Measurements from ENCODE around the gene PPM1A.

The PPM1A gene

DNA sequence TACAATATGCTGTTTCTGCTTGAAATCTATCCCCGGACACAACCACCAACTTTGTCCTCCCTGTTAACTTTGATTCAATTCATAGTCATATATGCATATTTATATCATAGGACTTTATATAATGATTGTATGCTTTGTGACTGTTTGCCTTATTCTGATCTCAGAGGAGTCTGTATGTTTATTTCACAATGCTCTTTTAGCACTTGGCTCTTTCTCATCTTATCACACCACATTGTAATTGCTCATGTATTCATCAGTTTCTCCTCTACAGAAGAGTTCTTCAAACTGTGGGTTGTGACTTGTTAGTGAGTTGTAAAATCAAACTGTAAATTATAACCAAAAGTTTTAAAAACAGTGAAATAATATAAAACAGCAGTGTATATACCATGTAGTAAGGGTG, 21.7 kb upstream of the PPM1A start:
- no peak for DNase-seq (ENCODE audit: low read depth)

- no peak for DNase-seq (ENCODE audit: low read depth)
Observed at GRCh38 chr14:60229614-60230013, 19.4 kb upstream of the PPM1A start.

DNA sequence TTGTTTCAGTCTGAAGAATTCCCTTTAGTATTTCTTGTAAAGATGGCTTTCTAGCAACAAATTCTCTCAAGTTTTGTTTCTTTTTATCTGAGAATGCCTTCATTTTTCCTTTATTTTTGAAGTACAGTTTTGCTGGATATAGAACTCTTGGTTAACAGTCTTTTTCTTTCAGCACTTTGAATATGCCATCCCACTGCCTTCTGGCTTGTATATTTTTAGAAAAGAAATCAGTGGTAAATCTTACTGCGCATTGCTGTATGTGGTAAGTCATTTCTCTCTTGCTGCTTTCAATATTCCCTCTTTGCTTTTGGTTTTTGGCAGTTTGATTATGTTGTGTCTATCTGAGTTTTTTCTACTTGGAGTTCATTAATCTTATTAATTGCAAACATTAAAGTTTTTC, 16.8 kb upstream of the PPM1A start:
- DNase-seq (ENCODE audit: low read depth) = no peak

- DNase-seq (ENCODE audit: low read depth) = no peak
Observed at GRCh38 chr14:60233251-60233650, 15.8 kb upstream of the PPM1A start.

DNA sequence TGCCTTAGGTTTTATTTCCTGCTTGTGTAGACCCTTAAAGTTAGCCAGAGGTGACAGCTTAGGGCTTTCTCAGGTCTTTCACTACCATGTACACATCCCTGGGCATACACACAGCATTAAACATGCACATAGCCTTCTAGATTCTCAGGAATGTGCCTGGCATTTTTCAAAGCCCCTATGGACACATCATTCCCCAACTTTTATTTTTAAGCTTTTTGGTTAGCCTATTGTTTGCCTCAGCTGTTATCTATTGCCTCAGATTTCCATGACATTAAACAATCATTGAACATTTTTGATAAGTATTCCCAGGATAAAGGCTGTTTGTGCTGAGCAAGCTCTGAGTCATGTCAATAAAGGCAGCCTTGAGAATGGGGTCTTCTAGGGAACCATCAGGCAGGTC, 15.1 kb upstream of the PPM1A start:
- no peak for DNase-seq (ENCODE audit: low read depth)

- no peak for DNase-seq (ENCODE audit: low read depth)
Observed at GRCh38 chr14:60235440-60235839, 13.6 kb upstream of the PPM1A start.

DNA sequence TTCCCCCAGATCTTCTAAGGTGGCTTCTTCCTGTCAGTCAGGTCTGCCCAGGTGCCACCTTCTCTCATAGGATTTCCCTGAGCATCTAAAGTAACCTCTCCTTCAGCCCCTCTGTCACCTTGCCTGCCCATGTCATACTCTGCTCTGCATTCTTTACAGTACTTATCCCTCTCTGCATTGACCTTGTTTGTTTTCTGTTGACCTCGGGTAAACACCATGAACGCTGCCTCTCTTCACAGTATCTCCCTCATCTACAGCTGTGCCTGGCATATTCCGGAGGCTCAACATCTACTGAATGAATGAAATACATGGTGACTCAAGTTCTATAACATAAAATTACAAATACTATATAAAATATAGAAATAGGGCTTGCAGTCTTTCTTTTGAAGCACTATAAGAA, 10.1 kb upstream of the PPM1A start:
- no peak for DNase-seq (ENCODE audit: low read depth)

DNA sequence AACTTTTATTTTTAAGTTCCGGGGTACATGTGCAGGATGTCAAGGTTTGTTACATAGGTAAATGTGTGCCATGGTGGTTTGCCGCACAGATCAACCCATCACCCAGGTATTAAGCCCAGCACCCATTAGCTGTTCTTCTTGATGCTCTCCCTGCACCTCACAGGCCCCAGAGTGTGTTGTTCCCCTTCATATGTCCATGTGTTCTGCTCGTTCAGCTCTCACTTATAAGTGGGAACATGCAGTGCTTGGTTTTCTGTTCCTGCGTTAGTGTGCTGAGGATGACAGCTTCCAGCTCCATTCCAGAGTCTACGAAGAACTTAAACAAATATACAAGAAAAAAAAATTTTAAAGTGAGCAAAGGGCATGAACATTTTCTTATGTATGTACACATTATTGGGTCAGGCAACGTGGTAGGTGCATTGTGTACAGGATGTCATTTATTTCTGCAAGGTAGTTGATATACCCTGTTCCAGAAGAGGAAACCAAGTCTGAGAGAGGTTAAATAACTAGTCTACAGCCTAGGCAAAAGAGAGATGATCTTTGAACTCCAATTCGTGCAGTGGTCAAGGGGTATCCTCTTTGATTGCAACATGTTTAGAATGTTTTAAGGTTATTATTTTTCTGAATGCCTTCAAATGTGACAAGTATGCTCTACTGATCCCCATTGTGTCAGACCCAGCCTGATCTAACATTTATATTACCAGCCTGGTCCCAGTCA, 8.7 kb upstream of the PPM1A start:
- DNase-seq (ENCODE audit: low read depth) = no peak

- DNase-seq (ENCODE audit: low read depth) = no peak
Observed at GRCh38 chr14:60241091-60241490, 7.9 kb upstream of the PPM1A start.

DNA sequence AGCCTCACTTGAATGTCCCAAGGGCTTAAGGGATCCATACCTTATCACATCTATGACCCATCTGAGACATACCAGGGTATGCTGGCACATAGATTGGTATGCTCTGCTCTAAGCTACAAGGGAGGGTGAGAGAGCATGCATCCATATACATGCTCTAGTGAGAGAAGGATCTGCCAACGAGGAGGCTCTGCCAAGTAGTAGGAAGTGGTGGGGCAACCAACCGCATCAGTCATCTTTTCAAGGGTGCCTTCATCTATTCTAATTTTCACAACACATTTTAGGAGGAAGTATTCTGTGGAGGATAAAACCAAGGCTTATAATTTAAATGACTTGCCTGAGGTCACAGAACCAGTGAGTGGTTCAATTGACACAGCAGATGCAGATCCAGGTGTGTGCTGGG, 6.6 kb upstream of the PPM1A start:
- DNase-seq (ENCODE audit: low read depth) = no peak

- DNase-seq (ENCODE audit: low read depth) = no peak
Observed at GRCh38 chr14:60245380-60246177, 3.4 kb upstream of the PPM1A start.

DNA sequence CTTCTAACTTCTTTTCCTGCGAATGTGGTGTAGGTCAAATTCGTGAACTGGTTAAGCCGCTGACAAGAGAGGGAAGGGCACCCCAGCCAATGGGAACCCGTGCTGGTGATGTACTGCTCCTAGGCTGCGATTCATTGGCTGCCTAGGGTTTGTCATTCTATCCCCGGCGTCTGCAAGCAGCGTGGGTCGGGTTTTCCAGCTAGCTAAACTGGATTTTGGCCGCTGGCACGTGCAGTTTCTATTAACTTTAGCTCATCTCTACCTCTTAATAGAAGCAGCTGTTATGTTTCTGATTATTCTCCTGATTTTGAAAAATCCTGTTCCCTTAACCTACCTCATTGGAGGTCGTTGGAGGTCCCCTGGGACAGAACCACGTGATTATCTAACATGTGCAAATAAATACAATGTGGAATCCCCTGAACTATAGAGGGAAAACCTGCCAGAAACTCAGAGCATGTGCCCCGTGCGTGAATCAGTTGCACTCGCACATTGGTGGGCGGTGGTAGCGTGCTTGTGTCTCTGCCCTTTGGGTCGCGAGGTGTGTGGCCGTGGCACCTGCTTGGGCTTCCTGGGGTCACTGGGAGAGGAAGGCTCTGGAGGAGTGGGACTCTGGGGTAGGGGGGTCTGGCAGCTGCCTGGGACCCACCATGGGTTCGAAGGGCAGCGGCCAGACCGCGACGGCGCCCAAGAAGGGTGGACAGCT, 876 bp upstream of the PPM1A start:
- peak; percentile 67 for DNase-seq (ENCODE audit: low read depth)

- peak; percentile 48 for DNase-seq (ENCODE audit: low read depth)
Observed at GRCh38 chr14:60249321-60250256, 568 bp downstream of the PPM1A start.

GRCh38 chr14:60250257-60251035, 1.4 kb downstream of the PPM1A start:
- no peak for DNase-seq (ENCODE audit: low read depth)

DNA sequence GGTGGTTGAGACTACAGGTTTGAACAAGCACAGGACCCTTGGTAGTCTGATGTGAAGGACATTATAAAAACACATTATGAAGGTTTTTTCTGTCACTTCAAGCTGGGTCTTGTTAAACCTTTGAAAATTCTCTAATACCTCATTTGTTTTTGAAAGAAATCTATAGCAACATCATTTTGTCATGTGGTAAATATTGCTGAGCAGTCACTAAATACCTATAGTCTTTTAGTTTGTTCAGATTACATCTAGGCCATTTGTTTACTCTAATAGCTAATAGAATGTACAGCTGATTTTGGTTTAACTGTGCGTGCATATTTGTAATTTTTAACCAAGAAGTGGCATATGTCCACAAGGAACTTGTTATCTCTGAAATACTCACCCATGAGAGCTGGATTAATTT, 2.9 kb downstream of the PPM1A start:
- DNase-seq (ENCODE audit: low read depth) = no peak

GRCh38 chr14:60252630-60253029, 3.6 kb downstream of the PPM1A start:
- DNase-seq (ENCODE audit: low read depth) = no peak

- no peak for DNase-seq (ENCODE audit: low read depth)
Observed at GRCh38 chr14:60253649-60254048, 4.6 kb downstream of the PPM1A start.

DNA sequence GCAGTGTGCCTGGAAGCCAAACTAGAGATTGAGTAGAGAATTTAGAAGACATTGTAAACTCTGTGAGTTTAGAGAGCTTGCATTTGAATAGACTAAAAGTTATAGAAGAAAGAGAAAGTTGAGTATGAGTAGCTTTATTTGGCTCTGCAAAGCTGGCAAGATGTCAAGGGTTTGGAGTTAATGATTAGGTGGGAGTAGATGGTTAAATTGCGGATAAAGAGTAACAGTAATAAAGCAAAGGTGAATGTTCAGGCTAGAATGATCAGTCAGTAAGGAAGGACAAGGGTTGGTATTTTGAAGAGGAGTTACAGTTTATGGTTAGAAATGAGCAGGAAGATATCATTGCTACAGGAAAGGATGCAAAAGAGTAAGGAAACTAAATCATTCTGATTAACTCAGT, 5.2 kb downstream of the PPM1A start:
- no peak for DNase-seq (ENCODE audit: low read depth)

- DNase-seq (ENCODE audit: low read depth) = no peak
Observed at GRCh38 chr14:60257865-60258264, 8.8 kb downstream of the PPM1A start.

GRCh38 chr14:60265163-60265562, 16.1 kb downstream of the PPM1A start:
- no peak for DNase-seq (ENCODE audit: low read depth)

All from activated T-helper 1 cell treated with Interleukin-2 at 50 U/mL for 16 hours (primary cell).